AG10803 (cell line): ENCODE data around the gene TEX54.
A peak's percentile ranks its signal among the peaks of the same experiment; 100 is the strongest.
"Not testable (repeated sequence)": the region's sequence is repeated elsewhere in the genome, so short reads cannot be mapped to it uniquely, and the experiment has no call there.

ENCODE experiments used
- DNase-seq: peaks from one replicate; pipeline ENCODE4 v3.0.0; 2010; ENCODE audit warnings: low read depth
- H3K4me3 ChIP-seq: 2 replicates; pipeline ENCODE4 v1.5.1; 2011; ENCODE audit warnings: mild to moderate bottlenecking, low read length, control low read depth
- TF ChIP-seq, protein P1 (sequence below): conservative IDR thresholded peaks from 2 replicates; pipeline ENCODE4 v1.5.1; 2011; ENCODE audit warnings: mild to moderate bottlenecking, low read length, control low read depth, inconsistent platforms

TEX54 gene

DNA sequence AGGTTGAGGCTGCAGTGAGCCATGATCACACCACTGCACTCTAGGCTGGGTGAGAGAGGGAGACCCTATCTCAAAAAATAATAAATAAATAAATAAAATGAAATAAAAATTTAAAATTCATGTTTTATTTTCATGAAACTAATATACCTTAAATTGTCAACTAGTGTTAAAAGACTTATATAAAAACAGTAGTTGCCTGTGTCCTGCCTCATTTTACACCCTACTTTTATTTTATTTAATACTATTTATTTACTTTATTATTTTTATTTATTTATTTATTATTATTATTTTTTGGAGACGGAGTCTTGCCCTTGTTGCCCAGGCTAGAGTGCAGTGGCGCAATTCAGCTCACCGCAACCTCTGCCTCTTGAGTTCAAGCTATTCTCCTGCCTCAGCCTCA, 11.5 kb upstream of the TEX54 start:
- no peak overlapping the region for H3K4me3 ChIP-seq
- no peak for DNase-seq
- TF ChIP-seq, protein P1, sequence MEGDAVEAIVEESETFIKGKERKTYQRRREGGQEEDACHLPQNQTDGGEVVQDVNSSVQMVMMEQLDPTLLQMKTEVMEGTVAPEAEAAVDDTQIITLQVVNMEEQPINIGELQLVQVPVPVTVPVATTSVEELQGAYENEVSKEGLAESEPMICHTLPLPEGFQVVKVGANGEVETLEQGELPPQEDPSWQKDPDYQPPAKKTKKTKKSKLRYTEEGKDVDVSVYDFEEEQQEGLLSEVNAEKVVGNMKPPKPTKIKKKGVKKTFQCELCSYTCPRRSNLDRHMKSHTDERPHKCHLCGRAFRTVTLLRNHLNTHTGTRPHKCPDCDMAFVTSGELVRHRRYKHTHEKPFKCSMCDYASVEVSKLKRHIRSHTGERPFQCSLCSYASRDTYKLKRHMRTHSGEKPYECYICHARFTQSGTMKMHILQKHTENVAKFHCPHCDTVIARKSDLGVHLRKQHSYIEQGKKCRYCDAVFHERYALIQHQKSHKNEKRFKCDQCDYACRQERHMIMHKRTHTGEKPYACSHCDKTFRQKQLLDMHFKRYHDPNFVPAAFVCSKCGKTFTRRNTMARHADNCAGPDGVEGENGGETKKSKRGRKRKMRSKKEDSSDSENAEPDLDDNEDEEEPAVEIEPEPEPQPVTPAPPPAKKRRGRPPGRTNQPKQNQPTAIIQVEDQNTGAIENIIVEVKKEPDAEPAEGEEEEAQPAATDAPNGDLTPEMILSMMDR, result no peak

GRCh38 chr11:62843466-62843865, 10.8 kb upstream of the TEX54 start:
- TF ChIP-seq, protein P1, result no peak
- DNase-seq, result peak; percentile 31
- no peak overlapping the region for H3K4me3 ChIP-seq

DNA sequence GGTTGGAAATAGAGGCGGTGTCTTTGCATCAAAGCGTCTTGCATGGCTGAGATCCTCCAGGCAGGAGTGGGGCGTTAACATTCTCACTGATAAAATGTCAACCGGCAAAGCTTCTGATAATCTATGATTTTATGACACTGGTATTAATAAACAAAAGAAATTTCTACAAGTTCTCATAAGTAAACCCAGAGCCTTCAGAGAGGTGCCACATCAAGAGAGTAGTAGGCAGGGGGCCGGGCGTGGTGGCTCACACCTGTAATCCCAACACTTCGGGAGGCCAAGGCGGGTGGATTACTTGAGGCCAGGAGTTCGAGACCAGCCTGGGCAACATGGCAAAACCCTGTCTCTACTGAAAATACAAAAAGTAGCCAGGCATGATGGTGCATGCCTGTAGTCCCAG, 10.2 kb upstream of the TEX54 start:
- DNase-seq, H3K4me3 ChIP-seq: not testable (repeated sequence)

- DNase-seq, result no peak
- H3K4me3 ChIP-seq, result peak overlapping the region; percentile 56
- TF ChIP-seq, protein P1, result no peak
Measured at GRCh38 chr11:62842171-62842741, 9.6 kb upstream of the TEX54 start.

GRCh38 chr11:62841361-62842170, 8.9 kb upstream of the TEX54 start:
- DNase-seq, result peak; percentile 100
- TF ChIP-seq, protein P1, result no peak
- H3K4me3 ChIP-seq, result peak overlapping the region; percentile 56

DNA sequence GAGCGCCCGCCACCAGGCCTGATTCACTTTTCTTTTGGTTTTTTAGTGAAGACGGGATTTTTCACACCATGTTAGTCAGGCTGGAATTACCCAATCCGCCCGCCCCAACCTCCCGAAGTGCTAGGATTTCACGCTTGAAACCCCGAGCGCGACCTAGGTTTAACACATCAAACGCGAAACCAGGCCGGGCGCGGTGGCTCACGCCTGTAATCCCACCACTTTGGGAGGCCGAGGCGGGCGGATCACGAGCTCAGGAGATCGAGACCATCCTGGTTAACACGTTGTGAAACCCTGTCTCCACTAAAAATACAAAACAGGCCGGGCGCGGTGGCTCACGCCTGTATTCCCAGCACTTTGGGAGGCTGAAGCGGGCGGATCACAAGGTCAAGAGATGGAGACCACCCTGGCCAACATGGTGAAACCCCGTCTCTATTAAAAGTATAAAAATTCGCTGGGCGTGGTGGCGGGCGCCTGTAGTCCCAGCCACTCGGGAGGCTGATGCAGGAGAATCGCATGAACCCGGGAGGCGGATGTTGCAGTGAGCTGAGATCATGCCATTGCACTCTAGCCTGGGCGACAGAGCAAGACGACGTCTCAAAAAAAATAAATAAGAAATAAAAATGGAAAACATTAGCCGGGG, 8.2 kb upstream of the TEX54 start:
- H3K4me3 ChIP-seq, result peak overlapping the region; percentile 94
- peak; percentile 83 for DNase-seq

DNA sequence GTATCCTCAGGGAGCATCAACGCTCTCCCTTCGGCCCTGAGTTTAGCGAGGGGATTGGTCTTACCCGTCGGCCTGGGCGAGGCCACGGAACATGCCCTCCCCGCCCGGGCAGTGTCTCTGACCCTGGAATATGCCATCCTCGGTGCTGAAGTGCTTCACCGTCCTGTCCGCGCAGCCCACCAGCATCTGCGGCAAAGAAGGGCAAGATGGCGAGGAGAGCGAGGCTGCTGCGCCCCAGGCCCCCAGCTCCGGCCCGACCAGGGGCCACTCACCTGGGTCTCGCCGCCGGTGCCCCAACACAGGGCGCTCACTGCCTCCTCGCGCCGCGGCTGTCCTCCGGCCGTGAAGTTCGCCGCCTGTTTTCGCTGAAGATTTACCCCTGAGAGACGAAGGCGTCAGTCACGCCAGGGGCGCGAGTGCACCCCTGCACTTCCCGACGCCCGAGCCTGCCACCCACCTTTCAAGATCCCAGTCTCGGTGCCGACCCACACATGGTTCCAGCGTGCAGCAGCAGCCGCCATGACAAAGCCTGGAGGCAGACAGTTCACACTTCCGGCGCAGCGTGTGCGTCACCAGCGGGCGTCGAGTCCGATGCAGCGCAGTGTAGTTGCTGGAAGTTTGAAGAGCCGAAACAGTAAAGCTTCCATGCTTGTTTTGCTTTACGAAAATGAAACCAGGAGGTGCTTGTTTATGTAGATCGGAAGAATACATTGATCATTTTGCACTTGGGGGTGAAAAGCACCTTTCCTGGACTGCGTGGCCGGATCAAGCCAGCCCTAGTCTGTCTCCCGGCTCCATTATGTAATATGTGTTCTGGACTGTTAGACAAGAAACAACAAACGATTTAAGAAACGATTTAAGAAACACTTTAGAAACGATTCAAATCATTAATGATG, 6.7 kb upstream of the TEX54 start, which contains the start of gene WDR74:
TSS of gene WDR74 (minus strand) at position 541 of the 896 bp plus-strand sequence. CDS start at position 521, 20 bp downstream.
- DNase-seq, result peak; percentile 88
- peak within 1 kb of the TSS; percentile 94 for H3K4me3 ChIP-seq
- TF ChIP-seq, protein P1, result no peak
